ENCODE measurements around the gene TPO. TPM values are rescaled to one million over a fixed set of nuclear protein-coding genes. Genes with fewer than 3 reads are reported as not detected.

Gene TPO
- total RNA-seq, 3 donors from 2014 or later = 1.3 to 5.7 (median 2.3) TPM

GRCh38 chr2:1448009-1448408, 34.7 kb downstream of the TPO start:
- H3K9me3 ChIP-seq = no peaks in the 10 kb centered on the region
- ATAC-seq = no peak
- no peak for DNase-seq
- intact Hi-C loops (cut with DNase I, micrococcal nuclease) = no loop called here
- H3K36me3 ChIP-seq (ENCODE audit: low read depth) = no peaks in the 10 kb centered on the region
- no peaks in the 10 kb centered on the region for H3K4me1 ChIP-seq (ENCODE audit: low read depth)
- TF ChIP-seq CTCF (IDR thresholded peaks at IDR 0.05) = no peak
- no peak overlapping the region for H3K4me3 ChIP-seq

DNA sequence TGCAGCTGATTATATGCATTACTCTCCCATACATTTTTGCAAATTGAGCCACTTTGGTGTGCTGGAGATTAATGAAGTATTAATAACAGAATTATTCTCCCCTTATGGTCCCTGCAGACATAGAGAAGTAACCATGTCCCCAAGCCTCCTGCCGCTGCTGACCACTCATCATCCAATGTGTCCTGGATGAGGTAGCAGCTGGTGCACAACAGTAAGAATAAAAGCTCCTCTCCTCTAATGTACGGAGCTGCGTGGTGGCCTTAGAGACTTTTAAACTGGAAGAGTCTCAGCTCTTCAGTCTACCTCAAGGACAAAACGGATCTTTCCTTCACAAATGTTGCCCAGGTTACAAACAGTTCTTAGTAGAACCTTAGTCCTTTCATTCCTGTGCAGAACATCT, 37.7 kb downstream of the TPO start:
- intact Hi-C loops (cut with DNase I, micrococcal nuclease) = no loop called here
- DNase-seq (no peak), ATAC-seq (no peak)
- H3K4me3 ChIP-seq = no peak overlapping the region
- TF ChIP-seq CTCF (IDR thresholded peaks at IDR 0.05) = no peak
- no peaks in the 10 kb centered on the region for H3K9me3 ChIP-seq
- no peaks in the 10 kb centered on the region for H3K36me3 ChIP-seq (ENCODE audit: low read depth)
- H3K4me1 ChIP-seq (ENCODE audit: low read depth) = no peaks in the 10 kb centered on the region

DNA sequence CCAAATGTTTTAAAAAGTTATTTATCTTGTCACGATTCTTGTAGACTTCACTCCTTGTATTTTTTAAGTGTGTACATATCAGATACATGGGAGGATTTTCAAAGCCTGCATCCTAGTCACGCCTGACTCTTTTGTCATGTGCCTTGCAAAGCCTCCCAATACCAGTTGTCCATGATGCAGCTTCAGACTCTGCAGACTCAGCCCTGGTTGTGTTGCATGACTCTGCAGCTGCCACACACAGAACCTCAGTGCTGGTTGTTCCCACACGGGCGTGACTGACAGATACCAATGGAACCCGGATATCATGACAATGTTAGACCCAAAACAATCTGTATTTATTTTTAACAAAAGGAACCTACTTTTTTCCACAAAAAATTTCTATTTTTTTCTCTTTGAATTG, 38.2 kb downstream of the TPO start:
- ATAC-seq = no peak
- Histone ChIP-seq H3K4me1 (ENCODE audit: low read depth) (no peaks in the 10 kb centered on the region), H3K4me3 (no peak overlapping the region), H3K36me3 (ENCODE audit: low read depth) (no peaks in the 10 kb centered on the region), H3K9me3 (no peaks in the 10 kb centered on the region)
- no peak for TF ChIP-seq CTCF (IDR thresholded peaks at IDR 0.05)
- intact Hi-C loops (cut with DNase I, micrococcal nuclease) = no loop called here
- DNase-seq = no peak

- ATAC-seq = no peak
- TF ChIP-seq CTCF (IDR thresholded peaks at IDR 0.05) = no peak
Measured at GRCh38 chr2:1453561-1453960, 40.3 kb downstream of the TPO start.

GRCh38 chr2:1454346-1454745, 41.1 kb downstream of the TPO start:
- Histone ChIP-seq H3K9me3 (no peaks in the 10 kb centered on the region), H3K4me1 (ENCODE audit: low read depth) (no peaks in the 10 kb centered on the region), H3K36me3 (ENCODE audit: low read depth) (no peaks in the 10 kb centered on the region), H3K4me3 (no peak overlapping the region)
- DNase-seq (no peak), ATAC-seq (no peak)
- no peak for TF ChIP-seq CTCF (IDR thresholded peaks at IDR 0.05)
- intact Hi-C loops (cut with DNase I, micrococcal nuclease) = no loop called here

More at GRCh38 chr2:1453561-1453960, 40.3 kb downstream of the TPO start:
- Histone ChIP-seq H3K4me1 (ENCODE audit: low read depth) (no peaks in the 10 kb centered on the region), H3K36me3 (ENCODE audit: low read depth) (no peaks in the 10 kb centered on the region), H3K9me3 (no peaks in the 10 kb centered on the region), H3K4me3 (no peak overlapping the region)
- DNase-seq = no peak
- intact Hi-C loops (cut with DNase I, micrococcal nuclease) = no loop called here

- no peak for DNase-seq
- no peak for ATAC-seq
- Histone ChIP-seq H3K9me3 (no peaks in the 10 kb centered on the region), H3K4me1 (ENCODE audit: low read depth) (no peaks in the 10 kb centered on the region), H3K36me3 (ENCODE audit: low read depth) (no peaks in the 10 kb centered on the region), H3K4me3 (no peak overlapping the region)
- intact Hi-C loops (cut with DNase I, micrococcal nuclease) = no loop called here
- no peak for TF ChIP-seq CTCF (IDR thresholded peaks at IDR 0.05)
Measured at GRCh38 chr2:1455466-1455865, 42.2 kb downstream of the TPO start.

Data from mucosa of descending colon (tissue), 3 donors.